Stimulated activated memory B cell treated with anti-CD40 and anti-IgM and Interleukin-4, amounts not matched to agents 10 μg/mL and 1 μg/mL and 100 μg/mL, for 72 hours (primary cell): ENCODE measurements around the gene MAP2K4.
"Not testable (repeated sequence)": the region's sequence is repeated elsewhere in the genome, so short reads cannot be mapped to it uniquely, and the experiment has no call there.

Experiments used
- ATAC-seq: fragments of 150-1000 bp; cut with Tn5 transposase; 2 replicates; pipeline ENCODE4 v1.10.0; 2021
- H3K27ac Mint-ChIP-seq: one replicate; pipeline ENCODE4 v1.8.0; 2022; ENCODE audit warnings: mild to moderate bottlenecking, mixed read lengths
- H3K27me3 Mint-ChIP-seq: one replicate; pipeline ENCODE4 v1.8.0; 2022; ENCODE audit warnings: mixed read lengths
- H3K36me3 Mint-ChIP-seq: one replicate; pipeline ENCODE4 v1.8.0; 2022; ENCODE audit warnings: mixed read lengths
- H3K4me1 Mint-ChIP-seq: one replicate; pipeline ENCODE4 v1.8.0; 2022; ENCODE audit warnings: mixed read lengths
- H3K4me3 Mint-ChIP-seq: one replicate; pipeline ENCODE4 v1.8.0; 2022; ENCODE audit warnings: mild to moderate bottlenecking, moderate library complexity, mixed read lengths
- H3K9me3 Mint-ChIP-seq: one replicate; pipeline ENCODE4 v1.8.0; 2022; ENCODE audit warnings: mixed read lengths

The MAP2K4 gene

DNA sequence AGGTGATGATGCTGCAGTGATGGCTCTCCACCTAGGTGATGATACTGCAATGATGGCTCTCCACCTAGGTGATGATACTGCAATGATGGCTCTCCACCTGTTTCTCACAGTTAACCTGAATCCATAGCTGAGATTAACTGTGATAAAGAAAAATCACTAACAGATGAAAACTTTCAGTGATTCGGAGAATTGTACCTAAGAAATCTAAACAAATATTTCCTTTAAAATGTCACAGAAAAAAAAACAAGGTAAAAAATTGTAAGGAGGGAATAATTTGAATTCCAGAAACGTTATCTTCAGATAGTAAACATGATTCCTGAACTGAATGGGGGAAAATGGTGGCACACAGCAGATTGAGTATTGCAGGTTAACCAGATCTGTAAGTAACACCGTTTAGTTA is 113.4 kb downstream of the MAP2K4 start:
- H3K36me3 Mint-ChIP-seq: peaks cover 97% of the 10 kb centered on the region
- H3K4me1 Mint-ChIP-seq: no peaks in the 10 kb centered on the region
- no peak overlapping the region for H3K4me3 Mint-ChIP-seq
- no peak overlapping the region for H3K27ac Mint-ChIP-seq
- H3K27me3 Mint-ChIP-seq: no peaks in the 10 kb centered on the region
- ATAC-seq: no peak
- H3K9me3 Mint-ChIP-seq: peaks cover 12% of the 10 kb centered on the region

DNA sequence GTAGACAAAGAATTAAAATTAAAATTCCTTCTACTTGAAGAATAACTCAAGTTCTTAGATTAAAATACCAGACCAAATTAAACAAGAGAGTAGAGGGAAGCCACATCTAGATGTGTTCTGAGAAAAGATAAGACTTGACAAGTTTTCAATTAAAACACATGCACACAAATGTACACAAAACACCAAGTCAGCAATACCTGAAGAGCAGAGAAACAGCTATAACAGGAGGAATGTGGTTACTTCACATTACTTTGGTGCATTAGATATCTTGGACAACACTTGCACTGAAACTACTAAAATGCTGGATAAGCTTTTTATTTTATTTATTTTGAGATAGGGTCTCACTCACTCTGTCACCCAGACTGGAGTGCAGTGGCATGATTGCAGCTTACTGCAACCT is 113.9 kb downstream of the MAP2K4 start:
- Mint-ChIP-seq H3K27ac (no peak overlapping the region), H3K27me3 (no peaks in the 10 kb centered on the region), H3K4me3 (no peak overlapping the region), H3K36me3 (peaks cover 94% of the 10 kb centered on the region), H3K9me3 (peaks cover 12% of the 10 kb centered on the region), H3K4me1 (no peaks in the 10 kb centered on the region)
- ATAC-seq: no peak

DNA sequence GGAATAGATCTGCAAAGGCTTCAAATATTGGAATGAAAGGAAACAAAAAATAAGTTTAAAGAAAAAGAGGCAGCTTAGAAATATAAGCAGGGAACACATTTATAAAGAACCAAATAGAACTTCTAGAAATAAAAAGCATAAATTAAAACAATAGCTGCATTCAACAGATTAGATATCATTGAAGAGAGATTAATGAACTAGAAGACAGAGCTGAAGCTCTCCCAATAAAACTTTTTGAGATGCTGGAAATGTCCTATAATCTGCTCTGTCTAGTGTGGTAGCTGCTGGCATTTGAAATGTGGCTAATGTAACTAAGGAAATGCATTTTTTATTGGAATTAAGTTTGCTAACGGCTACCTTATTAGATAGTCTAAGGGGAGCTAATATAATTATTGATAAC is 115.6 kb downstream of the MAP2K4 start:
- H3K9me3 Mint-ChIP-seq: peaks cover 12% of the 10 kb centered on the region
- H3K36me3 Mint-ChIP-seq: peaks cover 94% of the 10 kb centered on the region
- ATAC-seq: no peak
- no peak overlapping the region for H3K4me3 Mint-ChIP-seq
- H3K27ac Mint-ChIP-seq: no peak overlapping the region
- H3K4me1 Mint-ChIP-seq: no peaks in the 10 kb centered on the region
- H3K27me3 Mint-ChIP-seq: no peaks in the 10 kb centered on the region

DNA sequence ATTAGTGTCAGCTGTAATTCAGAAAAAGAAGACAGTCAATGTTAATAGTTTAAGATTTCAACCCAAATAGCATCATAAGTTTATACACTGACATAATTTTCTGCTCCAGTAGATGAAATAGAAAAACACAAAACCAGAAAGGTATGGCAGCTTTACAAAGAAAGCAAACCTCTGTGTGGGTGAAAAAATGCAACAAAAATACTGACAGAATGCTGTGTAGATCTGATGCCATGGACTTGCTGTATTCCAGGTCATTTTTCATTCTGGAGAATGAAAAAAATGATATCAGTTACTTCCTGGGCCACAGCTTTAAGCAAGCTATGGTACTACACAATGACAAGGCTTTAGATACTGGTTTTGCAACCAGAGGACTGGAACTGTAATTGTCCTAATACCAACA is 116.0 kb downstream of the MAP2K4 start:
- Mint-ChIP-seq H3K27me3 (no peaks in the 10 kb centered on the region), H3K4me3 (no peak overlapping the region), H3K27ac (no peak overlapping the region), H3K9me3 (peaks cover 12% of the 10 kb centered on the region), H3K4me1 (no peaks in the 10 kb centered on the region), H3K36me3 (peaks cover 94% of the 10 kb centered on the region)
- no peak for ATAC-seq

DNA sequence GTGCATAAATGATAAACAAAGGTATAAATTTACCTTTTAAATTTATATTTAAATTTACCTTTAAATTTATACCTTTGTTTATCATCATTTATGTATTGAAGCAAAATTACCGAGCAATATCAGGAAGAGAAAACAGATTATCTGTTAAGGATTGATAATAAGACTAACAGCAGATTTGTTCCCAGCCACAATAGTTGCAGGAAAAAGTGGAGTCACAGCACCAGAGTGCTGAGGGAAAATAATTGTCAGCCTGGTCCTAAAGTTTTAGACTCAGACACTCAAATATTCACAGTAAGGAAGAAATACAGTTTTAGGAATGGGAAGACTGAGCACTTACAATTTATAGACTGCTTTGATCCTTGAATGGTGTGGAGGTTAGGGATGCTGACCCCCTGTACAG is 117.2 kb downstream of the MAP2K4 start:
- H3K36me3 Mint-ChIP-seq: peaks cover 96% of the 10 kb centered on the region
- ATAC-seq: no peak

DNA sequence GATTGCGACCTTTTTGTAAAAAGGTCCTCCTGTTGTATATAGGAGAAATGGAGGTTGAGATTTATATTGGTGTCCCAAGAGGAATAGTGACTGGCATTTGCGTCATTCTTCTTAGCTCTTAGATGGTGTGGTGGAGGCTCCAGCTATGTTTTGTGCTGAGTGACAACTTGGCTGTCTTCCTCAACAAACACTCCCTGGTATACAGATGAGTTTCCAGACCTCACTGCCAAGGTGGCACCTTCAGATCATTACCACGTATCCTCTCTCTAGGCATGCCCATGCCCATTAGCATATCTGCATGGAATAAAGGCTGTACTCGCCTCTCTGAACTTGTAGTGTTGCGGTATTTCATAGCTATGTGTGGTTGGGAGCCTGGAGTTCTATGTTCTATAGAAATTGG is 120.0 kb downstream of the MAP2K4 start:
- Mint-ChIP-seq H3K27ac (no peak overlapping the region), H3K4me3 (no peak overlapping the region), H3K36me3 (peaks cover 92% of the 10 kb centered on the region), H3K9me3 (peaks cover 15% of the 10 kb centered on the region), H3K27me3 (no peaks in the 10 kb centered on the region), H3K4me1 (no peaks in the 10 kb centered on the region)
- ATAC-seq: no peak

More for the DNA sequence above, 117.2 kb downstream of the MAP2K4 start:
- Mint-ChIP-seq H3K4me3 (no peak overlapping the region), H3K27ac (no peak overlapping the region), H3K9me3 (peaks cover 12% of the 10 kb centered on the region), H3K4me1 (no peaks in the 10 kb centered on the region), H3K27me3 (no peaks in the 10 kb centered on the region)

DNA sequence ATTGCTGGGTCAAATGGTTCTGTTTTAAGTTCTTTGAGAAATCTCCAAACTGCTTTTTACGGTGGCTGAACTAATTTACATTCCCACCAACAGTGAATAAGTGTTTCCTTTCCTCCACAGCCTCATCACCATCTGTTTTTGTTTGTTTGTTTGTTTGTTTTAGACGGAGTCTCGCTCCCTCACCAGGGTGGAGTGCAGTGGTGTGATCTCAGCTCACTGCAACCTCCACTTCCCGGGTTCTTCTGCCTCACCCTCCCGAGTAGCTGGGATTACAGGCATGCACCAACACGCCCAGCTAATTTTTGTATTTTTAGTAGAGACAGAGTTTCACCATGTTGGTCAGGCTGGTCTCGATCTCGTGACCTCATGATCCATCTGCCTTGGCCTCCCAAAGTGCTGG is 141.5 kb downstream of the MAP2K4 start:
- Mint-ChIP-seq H3K27me3 (peaks cover 18% of the 10 kb centered on the region), H3K9me3 (peaks cover 27% of the 10 kb centered on the region)
- ATAC-seq, H3K4me1 Mint-ChIP-seq, H3K36me3 Mint-ChIP-seq, H3K4me3 Mint-ChIP-seq, H3K27ac Mint-ChIP-seq: not testable (repeated sequence)

DNA sequence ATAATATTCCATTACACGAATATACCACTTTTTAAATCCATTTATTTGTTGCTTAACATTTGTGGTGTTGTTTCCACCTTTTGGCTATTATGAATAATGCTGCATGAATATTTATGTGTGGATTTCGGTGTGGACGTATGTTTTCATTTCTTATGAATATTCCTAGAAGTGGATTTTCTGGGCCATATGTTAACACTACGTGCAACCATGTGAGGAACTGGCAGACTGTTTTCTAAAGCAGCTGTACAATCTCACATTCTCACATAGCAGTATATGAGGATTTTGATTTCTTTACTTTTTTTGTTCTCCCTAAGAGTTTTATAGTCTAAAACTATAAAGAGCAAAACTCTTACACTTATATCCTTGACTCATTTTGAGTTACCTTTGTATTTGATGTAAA is 143.4 kb downstream of the MAP2K4 start:
- Mint-ChIP-seq H3K36me3 (peaks cover 7% of the 10 kb centered on the region), H3K4me1 (no peaks in the 10 kb centered on the region), H3K27ac (no peak overlapping the region), H3K4me3 (no peak overlapping the region), H3K9me3 (peaks cover 21% of the 10 kb centered on the region), H3K27me3 (peaks cover 18% of the 10 kb centered on the region)
- ATAC-seq: no peak

DNA sequence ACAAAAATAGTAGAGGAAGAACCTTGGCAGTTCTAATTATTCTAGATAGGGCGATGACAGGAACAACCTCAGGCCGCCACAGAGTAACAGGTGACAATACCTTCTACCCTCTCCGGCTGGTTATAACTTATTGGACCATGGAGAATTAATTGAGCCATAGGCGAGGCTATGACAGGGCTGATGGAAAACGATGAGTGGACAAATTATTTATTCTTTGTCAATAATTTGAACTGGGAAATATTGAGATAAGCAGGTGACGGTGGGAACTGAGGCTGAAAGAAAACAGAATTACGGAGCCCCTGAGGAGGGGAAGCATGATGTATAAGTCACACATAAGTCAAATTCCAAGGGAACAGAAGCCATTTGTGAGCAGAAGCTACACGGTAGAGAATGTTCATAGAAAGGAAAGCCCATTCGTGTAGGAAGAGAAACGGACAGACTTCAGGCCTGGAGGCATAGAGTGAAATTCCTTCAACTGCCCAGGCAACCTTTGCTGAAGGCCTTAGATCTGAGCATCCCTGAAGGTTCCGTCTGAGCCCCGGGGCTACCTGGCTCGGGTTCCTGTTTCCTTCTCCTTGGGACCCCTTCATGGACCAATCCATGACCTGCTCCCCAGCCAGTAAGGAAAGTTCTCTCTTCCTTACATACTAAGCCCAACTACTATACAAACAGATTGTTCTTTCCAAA is 158.1 kb downstream of the MAP2K4 start:
- Mint-ChIP-seq H3K36me3 (no peaks in the 10 kb centered on the region), H3K27me3 (peaks cover 10% of the 10 kb centered on the region), H3K4me3 (no peak overlapping the region), H3K27ac (no peak overlapping the region), H3K9me3 (no peaks in the 10 kb centered on the region), H3K4me1 (no peaks in the 10 kb centered on the region)
- ATAC-seq: no peak

DNA sequence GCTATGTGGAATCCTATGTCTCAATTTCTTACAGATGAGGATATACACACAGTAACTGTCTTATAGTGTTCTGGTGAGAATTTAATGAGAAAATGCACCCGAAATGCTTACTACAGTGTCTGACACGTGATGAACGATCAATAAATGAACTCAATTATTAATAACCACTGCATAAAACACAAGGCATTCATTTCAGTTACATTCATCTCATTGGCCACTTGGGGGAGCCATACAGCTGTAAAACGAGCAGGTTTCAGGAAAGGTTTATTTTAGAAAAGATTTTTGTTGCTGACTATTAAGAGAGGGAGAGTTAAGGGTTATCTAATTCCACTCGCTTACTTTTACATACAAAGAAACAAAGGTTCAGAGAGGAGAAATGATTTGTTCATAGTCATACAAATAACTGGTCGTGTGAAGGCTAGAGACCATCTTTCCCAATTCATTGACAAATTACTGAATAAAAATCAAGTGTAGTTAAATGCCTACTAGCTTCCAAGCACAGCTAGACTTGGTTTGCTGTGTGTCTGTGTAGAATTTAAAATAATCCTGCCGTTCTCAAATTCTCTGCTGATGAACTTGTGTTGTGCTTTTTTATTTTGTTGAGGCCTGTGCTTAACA is 160.1 kb downstream of the MAP2K4 start:
- ATAC-seq: no peak
- no peaks in the 10 kb centered on the region for H3K27me3 Mint-ChIP-seq
- H3K27ac Mint-ChIP-seq: no peak overlapping the region
- H3K36me3 Mint-ChIP-seq: no peaks in the 10 kb centered on the region
- no peak overlapping the region for H3K4me3 Mint-ChIP-seq
- no peaks in the 10 kb centered on the region for H3K4me1 Mint-ChIP-seq
- H3K9me3 Mint-ChIP-seq: no peaks in the 10 kb centered on the region

DNA sequence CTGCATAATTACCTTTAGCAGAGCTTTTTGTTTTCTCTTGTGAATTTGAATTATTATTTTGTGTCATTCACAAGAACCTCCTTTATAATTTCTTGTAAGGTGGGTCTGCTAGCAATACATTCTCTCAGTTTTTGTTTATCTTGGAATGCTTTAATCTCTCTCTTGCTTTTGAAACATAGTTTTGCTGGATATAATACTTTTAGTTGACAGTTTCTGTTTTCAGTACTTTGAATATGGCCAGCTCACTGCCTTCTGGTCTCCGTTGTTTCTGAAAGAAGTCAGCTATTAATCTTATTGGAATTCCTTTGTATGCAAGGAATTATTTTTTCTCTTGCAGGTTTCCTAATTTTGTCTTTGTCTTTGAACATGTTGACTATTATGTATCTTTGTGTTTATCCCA is 167.0 kb downstream of the MAP2K4 start:
- no peak for ATAC-seq
- H3K27me3 Mint-ChIP-seq: no peaks in the 10 kb centered on the region
- H3K9me3 Mint-ChIP-seq: peaks cover 19% of the 10 kb centered on the region

DNA sequence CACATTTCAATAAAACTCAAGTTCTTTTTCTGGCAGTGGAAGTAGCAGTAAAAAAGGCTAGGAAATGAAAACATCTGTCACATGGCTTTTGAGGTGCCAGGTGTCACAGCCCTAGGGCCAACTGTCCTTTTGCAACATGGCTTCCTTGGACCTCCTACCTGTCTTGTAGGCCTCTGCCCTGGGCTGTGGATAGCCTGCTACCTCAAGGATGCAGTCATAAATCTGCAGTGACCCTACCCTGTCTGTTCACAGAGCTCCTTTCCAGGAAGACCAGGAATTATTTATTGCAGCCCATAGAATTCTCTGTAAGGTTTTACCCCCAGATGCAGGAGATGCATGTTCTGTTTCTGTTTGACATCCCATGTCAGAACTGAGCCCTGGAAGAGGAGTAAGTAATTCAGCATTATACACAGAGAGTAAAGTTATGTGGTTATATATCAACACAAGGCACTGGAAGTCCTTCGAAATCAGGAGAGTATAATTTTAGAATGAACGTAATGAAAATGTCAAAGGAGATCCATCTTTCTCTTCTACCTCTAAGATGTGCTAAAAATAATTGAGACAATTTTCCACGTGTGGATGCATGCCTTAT is 172.6 kb downstream of the MAP2K4 start:
- no peak for ATAC-seq
- peaks cover 11% of the 10 kb centered on the region for H3K36me3 Mint-ChIP-seq
- H3K27me3 Mint-ChIP-seq: peaks cover 12% of the 10 kb centered on the region
- no peaks in the 10 kb centered on the region for H3K4me1 Mint-ChIP-seq
- no peak overlapping the region for H3K27ac Mint-ChIP-seq
- no peak overlapping the region for H3K4me3 Mint-ChIP-seq
- H3K9me3 Mint-ChIP-seq: peaks cover 10% of the 10 kb centered on the region

More for the DNA sequence above, 167.0 kb downstream of the MAP2K4 start:
- H3K36me3 Mint-ChIP-seq: peaks cover 11% of the 10 kb centered on the region
- no peaks in the 10 kb centered on the region for H3K4me1 Mint-ChIP-seq
- no peak overlapping the region for H3K4me3 Mint-ChIP-seq
- H3K27ac Mint-ChIP-seq: no peak overlapping the region
